Measurements from ENCODE around the gene KDM5B.
A peak's percentile ranks its signal among the peaks of the same experiment; 100 is the strongest.

Gene KDM5B

GRCh38 chr1:202691816-202692215 lies 116.4 kb downstream of the KDM5B start:
- Histone ChIP-seq H3K4me3 (ENCODE audit: low read depth, low read length) (no peak overlapping the region), H3K27ac (ENCODE audit: extremely low read depth, low read depth, low read length) (no peak overlapping the region), H3K9me3 (ENCODE audit: control insufficient read depth, insufficient read depth, low read depth, low read length) (no peaks in the 10 kb centered on the region), H3K36me3 (ENCODE audit: control insufficient read depth in 2 of 2, insufficient read depth in 1 of 2, low read length in 2 of 2) (no peaks in the 10 kb centered on the region), H3K4me1 (ENCODE audit: control insufficient read depth, insufficient read depth, low read length) (no peaks in the 10 kb centered on the region)
- ChIA-PET POLR2A (interaction anchor here (0.6 kb wide), 1 partner anchor 100 kb away, joined by 3 read pairs; no protein-coding TSS in a partner anchor), CTCF (interaction anchor here (1.1 to 1.6 kb wide), 3 partner anchors 12 to 32 kb away, joined by 3 to 7 read pairs (median 7); no protein-coding TSS in a partner anchor)
- TF ChIP-seq EGR2 (tag by site-specific recombination; IDR thresholded peaks at IDR 0.05; ENCODE audit: low read depth) (peak; percentile 37; the same call in 1 of the 2 replicates), ZNF341 (tag by site-specific recombination; IDR thresholded peaks at IDR 0.05; ENCODE audit: low read depth) (0 out of 2 replicates have a peak, but pooled peaks have one; percentile 16), ZNF19 (tag by site-specific recombination; IDR thresholded peaks at IDR 0.05; ENCODE audit: low read depth) (no peak), ZFHX2 (tag by site-specific recombination; conservative IDR thresholded peaks at IDR 0.05) (peak; percentile 31; the same call in 1 of the 2 replicates), ZNF132 (tag by site-specific recombination; IDR thresholded peaks at IDR 0.05; ENCODE audit: borderline replicate concordance) (no peak), ZNF266 (tag by site-specific recombination; IDR thresholded peaks at IDR 0.05; ENCODE audit: low read depth) (no peak)

DNA sequence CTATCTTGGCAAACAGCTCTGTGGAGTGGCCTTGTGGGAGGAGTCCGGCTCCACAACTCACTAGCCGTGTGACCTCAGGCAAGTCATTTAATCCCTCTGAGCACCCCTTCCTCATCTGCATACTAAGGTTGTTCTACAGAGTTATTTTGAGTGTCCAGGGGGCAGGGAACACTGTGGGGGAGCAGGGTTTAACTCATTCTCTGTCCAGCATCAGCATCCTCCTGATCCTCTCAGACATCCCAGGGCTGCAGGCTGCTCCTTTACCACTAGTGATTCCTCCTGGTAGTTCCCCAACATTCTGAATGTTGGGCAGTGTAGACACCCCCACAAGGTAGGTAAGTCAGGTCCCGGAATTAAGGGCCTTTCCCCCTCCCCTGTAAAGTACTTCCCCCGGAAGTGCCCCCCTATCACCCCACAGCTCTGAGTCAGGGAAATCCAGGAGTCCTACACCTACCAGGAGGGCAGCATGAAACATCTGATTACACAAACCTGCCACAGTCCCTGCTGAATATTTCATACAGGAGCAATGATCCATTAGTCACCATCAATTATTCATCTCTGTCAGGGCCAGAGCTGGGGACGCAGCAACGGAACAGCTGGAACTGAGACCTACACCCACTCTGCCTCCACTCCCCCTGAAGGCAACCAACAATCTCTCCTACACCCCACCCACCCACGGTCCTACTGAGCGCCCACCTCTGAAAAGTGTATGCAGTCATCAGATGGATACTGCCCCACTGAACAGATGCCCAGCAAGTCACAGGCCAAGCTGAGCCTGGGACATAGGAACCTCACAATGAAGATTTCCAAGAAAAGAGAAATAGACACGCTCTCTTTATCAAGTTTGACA lies 118.5 kb downstream of the KDM5B start:
- Histone ChIP-seq H3K4me1 (ENCODE audit: control insufficient read depth, insufficient read depth, low read length) (no peaks in the 10 kb centered on the region), H3K9me3 (ENCODE audit: control insufficient read depth, insufficient read depth, low read depth, low read length) (no peaks in the 10 kb centered on the region), H3K27ac (ENCODE audit: extremely low read depth, low read depth, low read length) (no peak overlapping the region), H3K36me3 (ENCODE audit: control insufficient read depth in 2 of 2, insufficient read depth in 1 of 2, low read length in 2 of 2) (no peaks in the 10 kb centered on the region), H3K4me3 (ENCODE audit: low read depth, low read length) (no peak overlapping the region)
- CTCF ChIA-PET: no interaction called here
- TF ChIP-seq BCL11B (tag by site-specific recombination; IDR thresholded peaks at IDR 0.05; ENCODE audit: low read depth) (no peak), GLIS1 (tag by site-specific recombination; IDR thresholded peaks at IDR 0.05) (peak; percentile 84), EGR2 (tag by site-specific recombination; IDR thresholded peaks at IDR 0.05; ENCODE audit: low read depth) (peak; percentile 93), ZFHX2 (tag by site-specific recombination; conservative IDR thresholded peaks at IDR 0.05) (peak; percentile 94)
- TF ChIP-seq, protein P1, sequence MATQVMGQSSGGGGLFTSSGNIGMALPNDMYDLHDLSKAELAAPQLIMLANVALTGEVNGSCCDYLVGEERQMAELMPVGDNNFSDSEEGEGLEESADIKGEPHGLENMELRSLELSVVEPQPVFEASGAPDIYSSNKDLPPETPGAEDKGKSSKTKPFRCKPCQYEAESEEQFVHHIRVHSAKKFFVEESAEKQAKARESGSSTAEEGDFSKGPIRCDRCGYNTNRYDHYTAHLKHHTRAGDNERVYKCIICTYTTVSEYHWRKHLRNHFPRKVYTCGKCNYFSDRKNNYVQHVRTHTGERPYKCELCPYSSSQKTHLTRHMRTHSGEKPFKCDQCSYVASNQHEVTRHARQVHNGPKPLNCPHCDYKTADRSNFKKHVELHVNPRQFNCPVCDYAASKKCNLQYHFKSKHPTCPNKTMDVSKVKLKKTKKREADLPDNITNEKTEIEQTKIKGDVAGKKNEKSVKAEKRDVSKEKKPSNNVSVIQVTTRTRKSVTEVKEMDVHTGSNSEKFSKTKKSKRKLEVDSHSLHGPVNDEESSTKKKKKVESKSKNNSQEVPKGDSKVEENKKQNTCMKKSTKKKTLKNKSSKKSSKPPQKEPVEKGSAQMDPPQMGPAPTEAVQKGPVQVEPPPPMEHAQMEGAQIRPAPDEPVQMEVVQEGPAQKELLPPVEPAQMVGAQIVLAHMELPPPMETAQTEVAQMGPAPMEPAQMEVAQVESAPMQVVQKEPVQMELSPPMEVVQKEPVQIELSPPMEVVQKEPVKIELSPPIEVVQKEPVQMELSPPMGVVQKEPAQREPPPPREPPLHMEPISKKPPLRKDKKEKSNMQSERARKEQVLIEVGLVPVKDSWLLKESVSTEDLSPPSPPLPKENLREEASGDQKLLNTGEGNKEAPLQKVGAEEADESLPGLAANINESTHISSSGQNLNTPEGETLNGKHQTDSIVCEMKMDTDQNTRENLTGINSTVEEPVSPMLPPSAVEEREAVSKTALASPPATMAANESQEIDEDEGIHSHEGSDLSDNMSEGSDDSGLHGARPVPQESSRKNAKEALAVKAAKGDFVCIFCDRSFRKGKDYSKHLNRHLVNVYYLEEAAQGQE (tag by site-specific recombination; IDR thresholded peaks at IDR 0.05): peak; percentile 77
- POLR2A ChIA-PET: no interaction called here

- no peak overlapping the region for H3K27ac ChIP-seq (ENCODE audit: extremely low read depth, low read depth, low read length)
- ChIA-PET POLR2A (no interaction called here), CTCF (no interaction called here)
- H3K9me3 ChIP-seq (ENCODE audit: control insufficient read depth, insufficient read depth, low read depth, low read length): no peaks in the 10 kb centered on the region
- H3K4me1 ChIP-seq (ENCODE audit: control insufficient read depth, insufficient read depth, low read length): no peaks in the 10 kb centered on the region
- H3K4me3 ChIP-seq (ENCODE audit: low read depth, low read length): no peak overlapping the region
- no peaks in the 10 kb centered on the region for H3K36me3 ChIP-seq (ENCODE audit: control insufficient read depth in 2 of 2, insufficient read depth in 1 of 2, low read length in 2 of 2)
- TF ChIP-seq ZBTB48 (tag by site-specific recombination; IDR thresholded peaks at IDR 0.05) (no peak), ZNF571 (tag by site-specific recombination; IDR thresholded peaks at IDR 0.05) (no peak), KLF17 (tag by site-specific recombination; IDR thresholded peaks at IDR 0.05) (no peak), ZBTB17 (tag by site-specific recombination; IDR thresholded peaks at IDR 0.05) (no peak), ATF2 (tag by site-specific recombination; IDR thresholded peaks at IDR 0.05; ENCODE audit: low read depth) (no peak), ZNF510 (tag by site-specific recombination; IDR thresholded peaks at IDR 0.05; ENCODE audit: insufficient replicate concordance) (no peak), ZNF398 (tag by site-specific recombination; IDR thresholded peaks at IDR 0.05) (no peak), ZNF513 (tag by site-specific recombination; IDR thresholded peaks at IDR 0.05) (no peak)
Measured at GRCh38 chr1:202689082-202689481, 119.1 kb downstream of the KDM5B start.

All from HEK293 (cell line).